Effector memory CD8-positive, alpha-beta T cell (primary cell): Measurements from ENCODE around the gene NAA38.
A peak's percentile ranks its signal among the peaks of the same experiment; 100 is the strongest.

Experiments used
- ATAC-seq: fragments of 150-1000 bp; cut with Tn5 transposase; replicated peaks from 2 replicates; pipeline ENCODE4 v1.10.0; 2021; ENCODE audit warnings: mild to moderate bottlenecking, moderate library complexity
- DNase-seq, 3 experiments: peaks; one replicate each; pipeline ENCODE4 v3.0.0; 2021
- H3K27ac Mint-ChIP-seq, 2 donors: one replicate each; pipeline ENCODE4 v1.8.0; 2022; ENCODE audit warnings: mild to moderate bottlenecking in 2 of 2, mixed read lengths in 2 of 2, moderate library complexity in 2 of 2
- H3K27me3 Mint-ChIP-seq, 2 donors: one replicate each; pipeline ENCODE4 v1.8.0; 2022; ENCODE audit warnings: mixed read lengths in 2 of 2
- H3K36me3 Mint-ChIP-seq: one replicate; pipeline ENCODE4 v1.8.0; 2022; ENCODE audit warnings: mild to moderate bottlenecking, moderate library complexity, mixed read lengths; ENCODE audit not compliant: insufficient read depth
- H3K4me1 Mint-ChIP-seq, 2 donors: one replicate each; pipeline ENCODE4 v1.8.0; 2022; ENCODE audit warnings: low read depth in 2 of 2, mixed read lengths in 2 of 2
- H3K4me3 Mint-ChIP-seq, 2 donors: one replicate each; pipeline ENCODE4 v1.8.0; 2022; ENCODE audit warnings: mild to moderate bottlenecking in 2 of 2, mixed read lengths in 2 of 2, moderate library complexity in 2 of 2
- H3K9me3 Mint-ChIP-seq, 2 donors: one replicate each; pipeline ENCODE4 v1.8.0; 2022; ENCODE audit warnings: mixed read lengths in 2 of 2

NAA38 gene

DNA sequence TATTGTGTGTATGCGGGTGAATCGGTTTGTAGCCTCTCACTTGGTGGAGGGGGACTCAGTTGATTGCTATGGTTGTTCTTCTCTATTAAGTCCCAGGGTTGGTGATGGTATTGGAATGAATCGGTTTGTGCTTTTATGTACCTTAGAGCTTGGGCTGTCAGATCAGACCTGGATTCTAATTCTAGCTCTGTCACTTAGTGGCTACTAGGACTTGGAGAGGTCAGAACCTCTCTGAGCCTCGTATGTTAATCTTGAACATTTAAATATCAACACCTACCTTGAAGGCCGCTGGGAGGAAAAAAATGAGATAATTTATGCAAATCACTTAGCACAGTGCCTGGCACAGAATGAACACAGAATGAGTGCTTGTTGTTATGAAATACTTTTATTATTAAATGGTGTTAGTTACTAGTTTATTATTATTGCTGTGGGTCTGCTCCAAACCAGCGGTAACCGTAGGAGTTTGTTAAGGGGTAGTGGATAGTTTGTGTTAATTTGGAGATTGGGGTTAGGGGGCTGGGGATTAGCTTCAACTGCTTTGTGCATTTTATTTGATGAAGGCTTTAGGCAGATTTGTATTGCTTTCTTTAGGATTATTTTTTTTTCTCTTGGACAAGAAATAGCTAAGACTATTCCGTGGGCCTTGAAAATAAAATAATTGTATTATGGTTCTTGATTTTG is 19.8 kb downstream of the NAA38 start:
- Mint-ChIP-seq H3K36me3 (peaks cover 74% of the 10 kb centered on the region), H3K27ac (peak overlapping the region; percentile 99), H3K4me1 (peaks cover 66 to 69% of the 10 kb centered on the region in 2 donors), H3K9me3 (no peaks in the 10 kb centered on the region), H3K27me3 (peaks cover 3 to 11% of the 10 kb centered on the region in 2 donors), H3K4me3 (peak overlapping the region; percentile 89 to 93)
- no peak for DNase-seq
- ATAC-seq = no peak

GRCh38 chr17:7836596-7837407 is 20.6 kb downstream of the NAA38 start:
- peaks cover 6 to 18% of the 10 kb centered on the region in 2 donors for H3K27me3 Mint-ChIP-seq
- H3K27ac Mint-ChIP-seq = peak overlapping the region; percentile 99
- H3K36me3 Mint-ChIP-seq = peaks cover 66% of the 10 kb centered on the region
- DNase-seq (peak in 1 of 3 experiments; percentile 43), ATAC-seq (no peak)
- peak overlapping the region; percentile 89 to 93 for H3K4me3 Mint-ChIP-seq
- H3K9me3 Mint-ChIP-seq = no peaks in the 10 kb centered on the region
- peaks cover 60 to 62% of the 10 kb centered on the region in 2 donors for H3K4me1 Mint-ChIP-seq

DNA sequence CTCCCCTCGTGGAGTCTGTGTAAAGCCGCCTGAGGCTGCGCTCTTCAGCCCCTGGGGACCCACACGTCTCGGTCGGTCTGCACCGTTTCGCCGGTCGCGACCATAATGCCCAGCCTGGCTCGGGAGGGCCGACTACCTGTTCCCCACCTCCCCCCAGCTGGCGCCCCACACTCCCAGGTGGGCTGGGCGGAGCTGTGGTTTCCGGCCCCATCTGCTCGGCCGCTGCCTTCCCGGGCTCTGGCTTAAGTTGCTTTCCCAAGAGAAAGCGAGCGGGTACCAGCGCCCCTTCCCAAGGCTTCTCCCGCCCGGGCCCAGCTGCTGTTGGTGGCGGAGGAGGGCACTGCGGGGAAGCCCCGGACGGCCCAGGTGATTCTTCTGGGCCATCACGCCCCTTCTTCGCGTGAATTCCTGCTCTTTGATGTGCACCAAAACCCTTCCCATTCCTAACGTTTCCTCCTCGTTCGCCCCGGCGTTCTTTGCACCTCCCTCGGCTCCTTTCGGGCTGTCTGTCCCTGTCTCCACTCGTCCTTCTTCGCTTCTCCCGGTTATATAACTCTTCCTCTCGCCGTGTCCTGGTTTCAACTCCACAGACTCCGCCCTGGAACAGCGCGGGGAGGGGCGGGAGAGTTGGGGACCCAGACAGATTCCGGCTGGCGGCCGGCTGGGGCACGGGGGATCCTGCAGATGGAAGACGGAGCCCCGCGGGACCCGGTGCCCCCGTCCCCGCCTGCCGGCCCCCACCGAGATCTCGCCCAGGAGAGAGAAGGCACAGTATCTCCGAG is 21.4 kb downstream of the NAA38 start:
- H3K27me3 Mint-ChIP-seq = peaks cover 6 to 26% of the 10 kb centered on the region in 2 donors
- H3K36me3 Mint-ChIP-seq = peaks cover 58% of the 10 kb centered on the region
- H3K4me1 Mint-ChIP-seq = peaks cover 54 to 56% of the 10 kb centered on the region in 2 donors
- H3K4me3 Mint-ChIP-seq = peak overlapping the region; percentile 89 to 93
- no peaks in the 10 kb centered on the region for H3K9me3 Mint-ChIP-seq
- ATAC-seq (peak; percentile 17), DNase-seq (peak in 1 of 3 experiments; percentile 48)
- peak overlapping the region; percentile 99 for H3K27ac Mint-ChIP-seq

GRCh38 chr17:7834957-7835813 is 22.2 kb downstream of the NAA38 start:
- ATAC-seq (peak; percentile 60), DNase-seq (peak; percentile 81 to 86 (median 86))
- peak overlapping the region; percentile 99 for H3K27ac Mint-ChIP-seq
- peaks cover 48 to 49% of the 10 kb centered on the region in 2 donors for H3K4me1 Mint-ChIP-seq
- H3K27me3 Mint-ChIP-seq = peaks cover 6 to 34% of the 10 kb centered on the region in 2 donors
- H3K4me3 Mint-ChIP-seq = peak overlapping the region; percentile 89 to 93
- peaks cover 52% of the 10 kb centered on the region for H3K36me3 Mint-ChIP-seq
- no peaks in the 10 kb centered on the region for H3K9me3 Mint-ChIP-seq

GRCh38 chr17:7834542-7834956 is 22.8 kb downstream of the NAA38 start:
- Mint-ChIP-seq H3K36me3 (peaks cover 48% of the 10 kb centered on the region), H3K9me3 (no peaks in the 10 kb centered on the region), H3K4me1 (peaks cover 45% of the 10 kb centered on the region in 2 donors), H3K4me3 (peak overlapping the region; percentile 89 to 93), H3K27me3 (peaks cover 7 to 37% of the 10 kb centered on the region in 2 donors), H3K27ac (peak overlapping the region; percentile 99)
- ATAC-seq (peak; percentile 9), DNase-seq (no peak)

DNA sequence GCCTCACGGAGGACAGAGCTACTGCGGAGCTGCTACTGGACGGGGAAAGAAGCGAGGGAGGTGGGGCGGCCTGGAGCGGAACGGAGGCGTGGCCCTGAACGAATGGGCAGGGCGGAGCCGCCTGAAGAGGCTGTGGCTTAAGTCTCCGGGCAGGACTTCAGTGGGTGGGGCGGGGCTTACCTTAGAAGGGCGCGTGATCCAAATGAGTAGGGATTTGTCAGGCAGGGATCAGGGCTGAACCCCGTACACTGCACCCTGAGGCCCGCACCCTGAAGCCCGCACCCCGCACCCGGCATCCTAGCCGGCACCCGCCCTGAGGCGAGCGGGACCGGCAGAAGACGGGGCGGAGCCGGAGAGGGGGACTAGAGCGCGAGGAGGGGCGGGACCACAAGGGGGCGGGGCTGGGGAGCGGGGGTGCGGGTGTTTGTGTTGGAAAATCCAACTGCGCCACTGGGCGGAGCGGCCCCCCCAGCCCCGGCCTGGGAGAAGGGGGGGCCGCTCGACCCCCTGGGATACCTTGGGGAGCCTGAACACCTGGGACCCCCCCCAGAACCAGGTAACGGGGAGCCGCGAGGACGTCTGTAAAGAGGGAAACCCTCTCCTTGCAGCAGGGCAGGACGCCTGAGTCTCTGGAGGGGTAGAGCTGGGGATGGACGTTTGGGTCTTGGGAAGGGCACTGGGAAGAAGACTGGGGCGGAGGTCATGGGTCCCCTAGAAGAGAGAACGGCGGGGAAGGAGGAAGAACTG is 23.4 kb downstream of the NAA38 start, which contains the start of gene KDM6B:
TSS of gene KDM6B (plus strand) at position 423 of the 747 bp plus-strand sequence. CDS start 11,338 bp downstream, outside the sequence.
- H3K27ac Mint-ChIP-seq = peak within 1 kb of the TSS; percentile 99
- H3K27me3 Mint-ChIP-seq = peaks cover 12 to 43% of the 10 kb centered on the region in 2 donors
- H3K36me3 Mint-ChIP-seq = peaks cover 44% of the 10 kb centered on the region
- peak within 1 kb of the TSS; percentile 89 to 93 for H3K4me3 Mint-ChIP-seq
- H3K9me3 Mint-ChIP-seq = no peaks in the 10 kb centered on the region
- peak; percentile 45 for ATAC-seq
- DNase-seq = peak; percentile 80 to 89 (median 84)
- H3K4me1 Mint-ChIP-seq = peaks cover 41% of the 10 kb centered on the region in 2 donors

DNA sequence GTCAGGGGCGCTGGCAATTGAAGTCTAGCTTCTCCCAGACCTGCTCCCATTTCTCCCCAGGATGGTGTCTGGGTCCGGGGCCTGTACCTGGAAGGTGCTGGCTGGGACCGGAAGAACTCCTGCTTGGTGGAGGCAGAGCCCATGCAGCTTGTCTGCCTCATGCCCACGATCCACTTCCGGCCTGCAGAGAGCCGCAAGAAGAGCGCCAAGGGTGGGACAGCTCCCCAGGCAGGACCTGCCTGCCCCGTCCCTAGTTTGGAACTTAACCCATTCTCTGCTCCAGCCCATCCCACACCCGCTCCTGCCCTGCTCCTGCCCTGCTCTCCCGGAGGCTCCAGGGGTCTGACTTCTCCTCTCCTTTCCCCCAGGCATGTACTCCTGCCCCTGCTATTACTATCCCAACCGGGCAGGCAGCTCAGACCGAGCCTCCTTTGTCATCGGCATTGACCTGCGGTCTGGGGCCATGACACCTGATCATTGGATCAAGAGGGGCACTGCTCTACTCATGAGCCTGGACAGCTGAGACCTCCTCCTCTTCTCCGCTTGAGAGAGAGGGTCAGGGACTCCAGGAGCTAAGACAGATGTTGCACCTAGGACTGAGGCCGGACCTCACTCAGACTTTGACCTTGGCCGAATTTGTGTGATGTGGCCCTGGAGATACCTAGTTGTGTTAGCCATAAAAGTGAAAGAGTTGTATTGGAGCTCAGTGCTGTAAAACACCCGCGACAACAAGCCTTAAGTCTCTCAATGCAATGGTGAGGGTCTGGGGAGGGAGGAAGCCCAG is 24.2 kb downstream of the NAA38 start:
- Mint-ChIP-seq H3K27me3 (peaks cover 12 to 45% of the 10 kb centered on the region in 2 donors), H3K4me1 (peaks cover 34 to 35% of the 10 kb centered on the region in 2 donors), H3K4me3 (peak overlapping the region; percentile 89 to 93), H3K9me3 (no peaks in the 10 kb centered on the region), H3K27ac (peak overlapping the region; percentile 99), H3K36me3 (peaks cover 40% of the 10 kb centered on the region)
- DNase-seq (no peak), ATAC-seq (no peak)

- H3K27ac Mint-ChIP-seq = no peak overlapping the region
- H3K36me3 Mint-ChIP-seq = peaks cover 40% of the 10 kb centered on the region
- no peak for ATAC-seq
- DNase-seq = no peak
- H3K27me3 Mint-ChIP-seq = peaks cover 12 to 47% of the 10 kb centered on the region in 2 donors
- H3K4me3 Mint-ChIP-seq = no peak overlapping the region
- H3K9me3 Mint-ChIP-seq = no peaks in the 10 kb centered on the region
- peaks cover 30 to 31% of the 10 kb centered on the region in 2 donors for H3K4me1 Mint-ChIP-seq
Measured at GRCh38 chr17:7832431-7832830, 24.9 kb downstream of the NAA38 start.

DNA sequence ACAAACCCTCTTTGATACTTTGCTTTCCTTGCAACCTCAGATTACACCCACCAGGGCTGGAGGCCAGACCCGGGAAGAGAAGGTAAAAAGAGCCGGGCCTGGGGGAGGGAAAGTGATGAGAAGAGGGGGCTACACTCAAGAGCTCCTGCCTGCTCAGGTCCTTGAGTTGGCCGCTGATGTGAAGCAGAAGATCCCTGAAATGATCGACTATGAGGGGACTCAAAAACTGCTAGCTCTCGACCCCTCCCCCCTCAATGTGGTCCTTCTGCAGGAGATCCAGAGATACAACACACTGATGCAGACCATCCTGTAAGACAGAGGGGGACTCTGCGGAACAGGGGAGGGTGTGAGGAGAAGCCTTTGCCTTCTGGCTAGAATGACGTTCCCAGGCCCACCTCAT is 26.1 kb downstream of the NAA38 start:
- Mint-ChIP-seq H3K4me1 (peaks cover 18 to 19% of the 10 kb centered on the region in 2 donors), H3K27ac (no peak overlapping the region)

GRCh38 chr17:7830616-7831015 is 26.7 kb downstream of the NAA38 start:
- Mint-ChIP-seq H3K4me3 (no peak overlapping the region), H3K4me1 (peaks cover 14 to 15% of the 10 kb centered on the region in 2 donors), H3K27ac (no peak overlapping the region), H3K9me3 (no peaks in the 10 kb centered on the region), H3K27me3 (peaks cover 18 to 56% of the 10 kb centered on the region in 2 donors), H3K36me3 (peaks cover 25% of the 10 kb centered on the region)
- ATAC-seq (no peak), DNase-seq (no peak)

More for the DNA sequence above, 26.1 kb downstream of the NAA38 start:
- DNase-seq (no peak), ATAC-seq (no peak)
- Mint-ChIP-seq H3K4me3 (no peak overlapping the region), H3K9me3 (no peaks in the 10 kb centered on the region), H3K36me3 (peaks cover 31% of the 10 kb centered on the region), H3K27me3 (peaks cover 18 to 56% of the 10 kb centered on the region in 2 donors)

DNA sequence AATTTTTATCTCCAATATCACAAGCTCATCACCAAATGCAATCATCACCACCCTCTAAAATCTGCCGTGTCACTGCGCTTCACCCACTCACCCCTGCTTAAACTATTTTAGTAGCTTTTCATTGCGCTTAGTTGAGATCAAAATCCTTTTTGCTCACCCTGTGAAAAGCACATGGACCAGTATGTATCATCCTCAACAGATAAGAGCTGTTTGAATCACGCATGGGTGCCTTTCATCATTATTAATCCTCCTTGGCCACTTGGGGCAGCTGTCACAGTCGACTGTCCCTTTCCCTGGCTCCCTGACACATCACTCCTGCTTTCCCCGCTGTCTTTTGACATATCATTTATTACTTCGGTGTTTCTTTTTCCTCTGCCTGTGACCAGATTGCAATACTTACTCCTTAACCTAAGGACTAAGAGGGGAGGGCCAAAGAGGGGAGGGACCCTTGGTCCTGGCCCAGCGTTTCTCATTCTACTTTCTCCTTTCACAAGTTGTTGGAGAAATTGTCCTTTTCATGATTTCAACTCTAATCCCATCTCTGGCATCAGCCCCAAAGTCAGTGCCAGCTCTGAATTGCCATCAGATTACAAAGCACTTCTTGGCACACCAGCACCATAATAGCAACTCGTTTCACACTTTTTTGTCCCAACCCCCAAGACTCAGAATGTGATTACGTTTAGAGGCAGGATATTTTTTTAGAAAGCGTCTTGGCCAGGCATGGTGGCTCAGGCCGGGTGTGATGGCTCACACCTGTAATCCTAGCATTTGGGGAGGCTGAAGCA is 32.0 kb downstream of the NAA38 start:
- H3K27ac Mint-ChIP-seq = no peak overlapping the region

More for the DNA sequence above, 32.0 kb downstream of the NAA38 start:
- H3K27me3 Mint-ChIP-seq = peaks cover 20 to 42% of the 10 kb centered on the region in 2 donors
- H3K4me1 Mint-ChIP-seq = no peaks in the 10 kb centered on the region
- ATAC-seq = no peak
- DNase-seq = no peak
- H3K9me3 Mint-ChIP-seq = no peaks in the 10 kb centered on the region
- no peak overlapping the region for H3K4me3 Mint-ChIP-seq
- H3K36me3 Mint-ChIP-seq = peaks cover 3% of the 10 kb centered on the region
